ENCODE results near the gene DAPK2. TPM values are rescaled to one million over a fixed set of nuclear protein-coding genes. Genes with fewer than 3 reads are reported as not detected.

DAPK2 gene
- total RNA-seq, 2 donors from 2014 or later, result 13.8 to 40.4 TPM

DNA sequence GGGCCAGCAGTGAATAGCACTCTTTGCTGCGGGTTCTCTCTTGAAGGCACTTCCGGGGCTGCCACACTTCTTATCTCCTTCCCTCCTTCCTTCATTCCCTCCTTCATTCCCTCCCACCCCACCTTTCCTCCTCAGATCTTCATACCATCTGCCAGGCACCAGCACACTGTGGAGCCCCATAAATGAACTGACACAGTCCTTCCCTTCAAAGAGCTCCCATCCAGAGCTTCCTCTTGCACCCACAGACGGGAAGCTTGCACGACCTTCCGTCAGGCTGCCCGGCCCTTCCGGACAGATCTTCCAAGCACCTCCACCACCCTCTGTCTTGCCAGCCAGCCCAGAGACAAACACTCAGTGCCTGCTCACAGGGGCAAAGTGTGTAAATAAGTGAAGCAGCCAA, 147.1 kb downstream of the DAPK2 start:
- Histone ChIP-seq H3K36me3 (no peaks in the 10 kb centered on the region), H3K27ac (no peak overlapping the region), H3K4me1 (replicated peaks) (no peaks in the 10 kb centered on the region), H3K4me3 (no peak overlapping the region), H3K9me3 (no peaks in the 10 kb centered on the region), H3K27me3 (replicated peaks; ENCODE audit: insufficient read depth) (no peaks in the 10 kb centered on the region)
- WGBS, result 66% methylated on average over 7 of the region's 7 CpGs
- intact Hi-C loops (cut with DNase I), result loop anchor here (10.0 kb wide), 1 partner anchor 284 kb away; no protein-coding TSS in a partner anchor
- TF ChIP-seq POLR2A (IDR thresholded peaks at IDR 0.05) (no peak), POLR2AphosphoS5 (IDR thresholded peaks at IDR 0.05) (no peak)
- TF ChIP-seq, protein P1, sequence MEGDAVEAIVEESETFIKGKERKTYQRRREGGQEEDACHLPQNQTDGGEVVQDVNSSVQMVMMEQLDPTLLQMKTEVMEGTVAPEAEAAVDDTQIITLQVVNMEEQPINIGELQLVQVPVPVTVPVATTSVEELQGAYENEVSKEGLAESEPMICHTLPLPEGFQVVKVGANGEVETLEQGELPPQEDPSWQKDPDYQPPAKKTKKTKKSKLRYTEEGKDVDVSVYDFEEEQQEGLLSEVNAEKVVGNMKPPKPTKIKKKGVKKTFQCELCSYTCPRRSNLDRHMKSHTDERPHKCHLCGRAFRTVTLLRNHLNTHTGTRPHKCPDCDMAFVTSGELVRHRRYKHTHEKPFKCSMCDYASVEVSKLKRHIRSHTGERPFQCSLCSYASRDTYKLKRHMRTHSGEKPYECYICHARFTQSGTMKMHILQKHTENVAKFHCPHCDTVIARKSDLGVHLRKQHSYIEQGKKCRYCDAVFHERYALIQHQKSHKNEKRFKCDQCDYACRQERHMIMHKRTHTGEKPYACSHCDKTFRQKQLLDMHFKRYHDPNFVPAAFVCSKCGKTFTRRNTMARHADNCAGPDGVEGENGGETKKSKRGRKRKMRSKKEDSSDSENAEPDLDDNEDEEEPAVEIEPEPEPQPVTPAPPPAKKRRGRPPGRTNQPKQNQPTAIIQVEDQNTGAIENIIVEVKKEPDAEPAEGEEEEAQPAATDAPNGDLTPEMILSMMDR (IDR thresholded peaks at IDR 0.05), result no peak
- DNase-seq (ENCODE audit: low spot score), result no peak

DNA sequence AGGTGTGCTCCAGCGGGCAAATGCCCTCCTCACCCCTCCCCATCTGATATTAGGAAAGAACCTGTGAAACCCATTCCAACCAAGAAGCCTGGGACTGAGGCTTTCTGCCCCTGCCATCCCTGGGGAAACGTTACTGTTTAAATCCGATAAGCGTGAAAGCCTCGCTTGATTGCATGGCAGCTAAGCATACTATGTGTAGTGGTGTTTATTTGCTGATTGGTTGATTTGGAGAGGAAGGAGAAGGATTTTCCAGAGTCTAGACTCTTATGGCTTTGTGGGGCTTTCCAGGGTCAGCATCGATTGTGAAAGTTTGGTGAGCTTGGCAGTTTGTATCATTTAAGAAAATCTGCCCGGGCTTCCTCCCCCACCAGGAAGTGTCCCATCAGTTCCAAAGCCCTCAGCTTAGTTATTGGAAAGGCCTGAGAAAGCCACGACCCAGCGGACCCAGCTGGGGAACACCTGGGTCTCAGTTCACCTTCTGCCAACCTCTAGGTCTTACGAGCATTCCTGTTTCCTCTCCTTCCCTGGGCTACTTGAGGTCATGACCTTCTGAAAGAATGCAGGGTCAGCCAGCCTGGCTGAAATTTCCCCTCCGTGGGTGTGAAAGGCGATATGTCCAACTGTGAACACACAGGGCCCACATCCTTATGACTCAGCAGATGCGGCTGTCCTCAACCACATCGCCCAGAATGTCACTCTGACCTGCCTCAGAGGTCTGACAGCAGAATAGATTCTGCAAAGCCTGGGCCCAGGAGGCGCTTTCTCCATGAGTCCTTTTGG, 149.8 kb downstream of the DAPK2 start:
- TF ChIP-seq POLR2AphosphoS5 (IDR thresholded peaks at IDR 0.05) (no peak), POLR2A (IDR thresholded peaks at IDR 0.05) (no peak)
- TF ChIP-seq, protein P1 (IDR thresholded peaks at IDR 0.05), result no peak
- H3K9me3 ChIP-seq, result no peaks in the 10 kb centered on the region
- no peaks in the 10 kb centered on the region for H3K27me3 ChIP-seq (replicated peaks; ENCODE audit: insufficient read depth)
- intact Hi-C loops (cut with DNase I), result loop anchor here (10.0 kb wide), 1 partner anchor 282 kb away; no protein-coding TSS in a partner anchor
- H3K4me1 ChIP-seq (replicated peaks), result no peaks in the 10 kb centered on the region
- no peak for DNase-seq (ENCODE audit: low spot score)
- no peak overlapping the region for H3K27ac ChIP-seq
- H3K4me3 ChIP-seq, result no peak overlapping the region
- WGBS, result 62% methylated on average over 15 of the region's 15 CpGs
- no peaks in the 10 kb centered on the region for H3K36me3 ChIP-seq

DNA sequence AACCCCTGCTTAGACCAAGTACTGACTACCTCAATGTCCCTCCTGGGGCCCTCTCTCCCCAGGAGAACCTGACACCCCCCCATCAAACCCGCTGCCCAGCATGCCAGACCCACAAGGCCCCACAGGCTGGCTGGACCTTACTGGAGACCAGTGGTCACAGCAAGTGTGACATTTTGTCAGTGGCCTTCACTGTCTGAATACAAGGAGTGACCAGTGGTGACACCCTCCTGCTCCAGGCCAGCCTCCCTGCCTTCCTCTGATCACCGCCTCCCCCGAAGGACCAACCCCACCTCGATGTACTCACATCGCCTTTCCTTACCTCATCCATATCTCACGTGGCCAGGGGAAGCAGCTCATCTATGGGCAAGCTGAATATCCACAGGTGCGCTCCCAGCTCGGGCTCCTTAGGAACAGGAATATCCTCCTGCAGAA, 150.5 kb downstream of the DAPK2 start:
- H3K4me3 ChIP-seq, result no peak overlapping the region
- 61% methylated on average over 8 of the region's 8 CpGs for WGBS
- no peaks in the 10 kb centered on the region for H3K36me3 ChIP-seq
- no peaks in the 10 kb centered on the region for H3K9me3 ChIP-seq
- no peaks in the 10 kb centered on the region for H3K27me3 ChIP-seq (replicated peaks; ENCODE audit: insufficient read depth)
- DNase-seq (ENCODE audit: low spot score), result no peak
- no peak overlapping the region for H3K27ac ChIP-seq
- H3K4me1 ChIP-seq (replicated peaks), result no peaks in the 10 kb centered on the region
- no peak for TF ChIP-seq POLR2A (IDR thresholded peaks at IDR 0.05)
- TF ChIP-seq, protein P1 (IDR thresholded peaks at IDR 0.05), result no peak
- no peak for TF ChIP-seq POLR2AphosphoS5 (IDR thresholded peaks at IDR 0.05)
- intact Hi-C loops (cut with DNase I), result loop anchor here (10.0 kb wide), 1 partner anchor 281 kb away; no protein-coding TSS in a partner anchor

DNA sequence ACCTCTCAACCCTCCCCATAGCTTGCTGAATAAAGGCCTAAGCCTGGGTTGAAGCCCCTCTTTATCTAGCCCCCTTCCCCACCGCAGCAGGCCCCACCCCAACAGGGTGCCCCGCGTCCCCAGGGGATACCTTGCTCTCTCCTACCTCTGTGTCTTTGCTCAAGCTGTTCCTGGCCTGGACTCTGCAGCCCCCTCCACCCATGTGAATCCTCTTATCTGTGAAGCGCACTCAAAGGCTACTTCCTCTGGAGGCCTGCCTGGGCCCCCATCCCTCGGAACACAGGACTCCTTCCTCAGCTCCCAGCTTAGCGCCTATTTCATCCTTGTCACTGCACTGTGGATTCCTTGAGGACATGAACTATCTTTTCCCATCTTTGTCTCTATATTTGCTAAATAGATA, 151.1 kb downstream of the DAPK2 start:
- H3K9me3 ChIP-seq, result no peaks in the 10 kb centered on the region
- TF ChIP-seq, protein P1 (IDR thresholded peaks at IDR 0.05), result no peak
- no peak for TF ChIP-seq POLR2AphosphoS5 (IDR thresholded peaks at IDR 0.05)
- TF ChIP-seq POLR2A (IDR thresholded peaks at IDR 0.05), result no peak
- no peak overlapping the region for H3K4me3 ChIP-seq
- intact Hi-C loops (cut with DNase I), result loop anchor here (10.0 kb wide), 1 partner anchor 280 kb away; no protein-coding TSS in a partner anchor
- no peak overlapping the region for H3K27ac ChIP-seq
- DNase-seq (ENCODE audit: low spot score), result no peak
- WGBS, result 75% methylated on average over 6 of the region's 6 CpGs
- no peaks in the 10 kb centered on the region for H3K4me1 ChIP-seq (replicated peaks)
- no peaks in the 10 kb centered on the region for H3K36me3 ChIP-seq
- H3K27me3 ChIP-seq (replicated peaks; ENCODE audit: insufficient read depth), result no peaks in the 10 kb centered on the region

DNA sequence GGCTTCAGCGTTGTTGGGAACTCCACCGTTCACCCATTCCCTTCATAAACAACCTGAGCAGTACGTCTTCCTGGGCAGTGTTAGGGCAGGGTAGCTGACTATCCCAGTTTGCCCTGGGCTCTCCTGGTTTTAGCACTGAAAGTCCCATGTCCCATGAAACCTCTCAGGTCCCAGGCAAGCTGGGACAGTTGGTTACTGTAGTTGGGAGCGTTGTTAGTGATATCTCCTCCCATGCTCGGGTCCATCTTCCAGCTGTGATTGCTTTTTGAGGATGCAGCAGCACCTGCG, 151.7 kb downstream of the DAPK2 start:
- Histone ChIP-seq H3K27me3 (replicated peaks; ENCODE audit: insufficient read depth) (no peaks in the 10 kb centered on the region), H3K9me3 (no peaks in the 10 kb centered on the region), H3K36me3 (no peaks in the 10 kb centered on the region), H3K27ac (no peak overlapping the region), H3K4me3 (no peak overlapping the region), H3K4me1 (replicated peaks) (no peaks in the 10 kb centered on the region)
- TF ChIP-seq POLR2AphosphoS5 (IDR thresholded peaks at IDR 0.05) (no peak), POLR2A (IDR thresholded peaks at IDR 0.05) (no peak)
- TF ChIP-seq, protein P1 (IDR thresholded peaks at IDR 0.05), result no peak
- DNase-seq (ENCODE audit: low spot score), result no peak
- intact Hi-C loops (cut with DNase I), result loop anchor here (5.0 to 10.0 kb wide), 2 partner anchors 142 to 280 kb away; no protein-coding TSS in a partner anchor
- WGBS, result 88% methylated on average over 6 of the region's 6 CpGs
